Calu3 (cell line): ENCODE data around the gene KAZN. TPM values are rescaled to one million over a fixed set of nuclear protein-coding genes. Genes with fewer than 3 reads are reported as not detected.

ENCODE experiments used
- BruUV-seq: library from RNA; stranded (reverse); fragments of 400-500 nt; replicated peaks from 2 replicates; lab custom pipeline; 2021; lab: Mats Ljungman, UMichigan
- CTCF ChIA-PET: fragments of 300-600 bp; sonication (Branson Sonifier 250); formaldehyde crosslinking; loops from one replicate; lab custom pipeline; 2022; ENCODE audit warnings: antibody characterized with exemption; lab: Charles Lee
- DNase-seq: peaks from one replicate; pipeline ENCODE4 v3.0.0; 2022
- H3K27ac Mint-ChIP-seq: one replicate; pipeline ENCODE4 v1.8.0; 2022; ENCODE audit warnings: mixed read lengths; ENCODE audit not compliant: unreplicated experiment
- H3K27me3 Mint-ChIP-seq: one replicate; pipeline ENCODE4 v1.8.0; 2022; ENCODE audit warnings: mixed read lengths; ENCODE audit not compliant: unreplicated experiment
- H3K36me3 Mint-ChIP-seq: one replicate; pipeline ENCODE4 v1.8.0; 2022; ENCODE audit warnings: mild to moderate bottlenecking, moderate library complexity, mixed read lengths; ENCODE audit not compliant: insufficient read depth, unreplicated experiment
- H3K4me1 Mint-ChIP-seq: one replicate; pipeline ENCODE4 v1.8.0; 2022; ENCODE audit warnings: mild to moderate bottlenecking, low read depth, mixed read lengths; ENCODE audit not compliant: unreplicated experiment
- H3K4me3 Mint-ChIP-seq: one replicate; pipeline ENCODE4 v1.8.0; 2022; ENCODE audit warnings: mild to moderate bottlenecking, low read depth, moderate library complexity, mixed read lengths; ENCODE audit not compliant: unreplicated experiment
- H3K9me3 Mint-ChIP-seq: one replicate; pipeline ENCODE4 v1.8.0; 2022; ENCODE audit warnings: low read depth, mixed read lengths; ENCODE audit not compliant: unreplicated experiment
- intact Hi-C: fragments of 100-400 bp; cut with micrococcal nuclease; formaldehyde crosslinking; loops from one replicate; pipeline ENCODE4 v1.10.0; 2022; ENCODE audit not compliant: unreplicated experiment
- total RNA-seq: library from RNA; stranded (reverse); gene quantifications from 2 replicates; pipeline ENCODE4 v1.2.3, GENCODE V29; 2022
- TF ChIP-seq, protein P1 (sequence below): fragments of 200-600 bp; IDR thresholded peaks from one replicate; pipeline ENCODE4 v1.8.0; 2022; ENCODE audit warnings: antibody characterized with exemption; ENCODE audit not compliant: unreplicated experiment

KAZN gene
- total RNA-seq, 1 experiment from 2014 or later, result 3.6 TPM

DNA sequence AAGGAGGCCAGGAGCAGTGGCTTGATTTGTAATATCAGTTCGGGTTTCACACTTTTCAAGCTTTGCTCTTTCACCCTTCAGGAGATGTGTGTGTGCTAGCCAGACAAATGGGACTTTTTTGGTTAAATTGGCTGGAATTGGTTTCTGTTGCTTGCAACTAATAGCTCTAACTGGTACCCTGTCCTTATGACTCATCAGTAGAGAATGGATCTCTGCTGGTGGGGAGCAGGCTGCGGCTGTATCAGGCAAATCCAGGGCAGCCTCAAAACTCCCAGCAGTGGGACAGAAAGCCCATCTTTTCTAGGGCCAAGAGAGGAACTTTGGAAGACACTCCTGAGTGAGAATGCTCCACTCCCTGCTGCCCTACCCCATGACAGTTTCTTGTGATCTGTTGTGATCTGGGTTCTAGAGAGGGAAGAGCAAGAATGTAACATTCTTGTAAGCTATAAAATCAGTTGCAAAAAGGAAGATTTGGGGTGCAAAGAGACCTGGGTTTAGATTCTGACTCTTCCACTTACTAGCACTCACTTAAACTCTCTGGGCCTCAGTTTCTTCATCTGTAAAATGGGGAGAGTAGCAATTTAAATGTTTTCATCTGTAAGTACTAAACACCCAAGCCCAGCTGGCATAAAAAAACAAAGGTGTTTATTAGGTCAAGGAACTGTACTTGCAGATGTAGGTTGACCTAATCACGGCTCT, 298.0 kb downstream of the KAZN start:
- H3K27me3 Mint-ChIP-seq, result peaks cover 93% of the 10 kb centered on the region
- intact Hi-C loops, result no loop called here
- no peak for DNase-seq
- TF ChIP-seq, protein P1, sequence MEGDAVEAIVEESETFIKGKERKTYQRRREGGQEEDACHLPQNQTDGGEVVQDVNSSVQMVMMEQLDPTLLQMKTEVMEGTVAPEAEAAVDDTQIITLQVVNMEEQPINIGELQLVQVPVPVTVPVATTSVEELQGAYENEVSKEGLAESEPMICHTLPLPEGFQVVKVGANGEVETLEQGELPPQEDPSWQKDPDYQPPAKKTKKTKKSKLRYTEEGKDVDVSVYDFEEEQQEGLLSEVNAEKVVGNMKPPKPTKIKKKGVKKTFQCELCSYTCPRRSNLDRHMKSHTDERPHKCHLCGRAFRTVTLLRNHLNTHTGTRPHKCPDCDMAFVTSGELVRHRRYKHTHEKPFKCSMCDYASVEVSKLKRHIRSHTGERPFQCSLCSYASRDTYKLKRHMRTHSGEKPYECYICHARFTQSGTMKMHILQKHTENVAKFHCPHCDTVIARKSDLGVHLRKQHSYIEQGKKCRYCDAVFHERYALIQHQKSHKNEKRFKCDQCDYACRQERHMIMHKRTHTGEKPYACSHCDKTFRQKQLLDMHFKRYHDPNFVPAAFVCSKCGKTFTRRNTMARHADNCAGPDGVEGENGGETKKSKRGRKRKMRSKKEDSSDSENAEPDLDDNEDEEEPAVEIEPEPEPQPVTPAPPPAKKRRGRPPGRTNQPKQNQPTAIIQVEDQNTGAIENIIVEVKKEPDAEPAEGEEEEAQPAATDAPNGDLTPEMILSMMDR, result no peak
- H3K36me3 Mint-ChIP-seq, result no peaks in the 10 kb centered on the region
- no peak overlapping the region for H3K4me3 Mint-ChIP-seq
- no peaks in the 10 kb centered on the region for H3K4me1 Mint-ChIP-seq
- H3K27ac Mint-ChIP-seq, result no peak overlapping the region
- CTCF ChIA-PET, result no interaction called here
- no TSS peak for BruUV-seq
- no peaks in the 10 kb centered on the region for H3K9me3 Mint-ChIP-seq

DNA sequence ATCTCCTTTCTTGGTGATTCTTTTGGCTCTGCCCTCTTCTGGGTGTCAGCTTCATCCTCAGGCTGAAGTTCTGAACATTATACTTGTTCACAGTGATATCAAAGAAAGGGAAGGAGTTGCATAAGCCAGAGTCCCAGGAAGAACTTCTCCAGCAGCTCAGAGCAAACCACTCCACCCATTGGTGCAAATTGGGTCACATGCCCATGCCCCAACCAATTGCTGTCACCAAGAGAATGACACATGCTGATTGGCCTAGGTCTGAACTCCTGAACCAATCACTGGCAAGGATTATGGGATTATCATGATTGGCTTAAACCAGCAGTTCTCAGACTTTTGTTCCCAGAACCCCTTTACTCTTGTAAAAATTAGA, 298.6 kb downstream of the KAZN start:
- intact Hi-C loops, result no loop called here
- H3K4me1 Mint-ChIP-seq, result no peaks in the 10 kb centered on the region
- BruUV-seq, result no TSS peak
- no peak for DNase-seq
- H3K36me3 Mint-ChIP-seq, result no peaks in the 10 kb centered on the region
- TF ChIP-seq, protein P1, result no peak
- no peak overlapping the region for H3K27ac Mint-ChIP-seq
- peaks cover 89% of the 10 kb centered on the region for H3K27me3 Mint-ChIP-seq
- no peak overlapping the region for H3K4me3 Mint-ChIP-seq
- no peaks in the 10 kb centered on the region for H3K9me3 Mint-ChIP-seq
- CTCF ChIA-PET, result no interaction called here

DNA sequence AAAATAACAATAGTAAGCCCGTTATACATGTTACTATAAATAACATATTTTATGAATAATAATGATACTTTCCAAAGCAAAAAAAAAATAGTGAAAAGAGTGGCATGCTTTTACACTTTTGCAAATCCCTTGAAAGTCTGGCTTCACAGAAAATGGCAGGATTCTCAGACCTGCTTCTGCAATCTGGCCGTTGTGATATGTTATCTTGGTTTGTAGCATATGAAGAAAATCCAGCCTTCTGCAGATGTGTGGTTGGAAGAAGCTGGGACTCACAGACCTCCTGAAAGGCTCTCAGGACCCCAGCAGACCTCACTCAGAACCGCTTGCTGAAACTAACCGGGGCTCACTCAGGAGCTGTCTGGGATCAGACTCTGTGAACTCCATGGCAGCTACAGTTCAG, 299.1 kb downstream of the KAZN start:
- TF ChIP-seq, protein P1, result no peak
- Mint-ChIP-seq H3K4me1 (no peaks in the 10 kb centered on the region), H3K9me3 (no peaks in the 10 kb centered on the region), H3K4me3 (no peak overlapping the region), H3K27me3 (peaks cover 84% of the 10 kb centered on the region), H3K27ac (no peak overlapping the region), H3K36me3 (no peaks in the 10 kb centered on the region)
- CTCF ChIA-PET, result no interaction called here
- intact Hi-C loops, result no loop called here
- no peak for DNase-seq
- no TSS peak for BruUV-seq

DNA sequence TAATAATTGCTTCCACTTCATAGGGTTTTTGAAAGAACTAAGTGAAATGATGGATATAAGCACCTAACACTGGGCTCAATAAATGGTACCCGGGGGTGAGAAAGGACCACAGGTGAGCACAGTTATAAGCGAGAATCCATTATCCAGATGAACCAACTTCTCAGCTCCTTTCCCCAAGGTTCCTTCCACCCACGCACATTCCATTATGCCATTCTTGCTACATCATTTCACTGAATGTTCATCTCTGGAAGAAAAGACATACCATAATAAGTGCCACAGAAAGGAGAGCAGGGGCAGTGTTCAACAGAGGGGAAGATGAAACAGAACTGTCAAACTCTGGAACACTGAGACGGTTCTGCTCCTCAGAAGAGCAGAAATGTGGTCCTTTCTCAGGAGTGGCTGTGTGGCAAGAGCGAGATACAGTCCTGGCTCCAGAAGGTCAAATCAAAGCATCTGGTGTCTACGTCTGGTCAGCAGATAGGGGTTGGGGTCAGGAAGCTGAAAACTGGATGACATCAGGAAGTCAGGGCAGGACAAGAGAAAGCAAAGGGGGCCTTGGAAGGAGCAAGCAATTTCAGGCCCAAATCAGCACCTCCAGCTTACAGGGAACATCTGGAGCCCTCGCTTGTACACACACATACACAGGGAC, 299.6 kb downstream of the KAZN start:
- H3K4me3 Mint-ChIP-seq, result no peak overlapping the region
- intact Hi-C loops, result no loop called here
- CTCF ChIA-PET, result no interaction called here
- H3K36me3 Mint-ChIP-seq, result no peaks in the 10 kb centered on the region
- H3K9me3 Mint-ChIP-seq, result no peaks in the 10 kb centered on the region
- H3K4me1 Mint-ChIP-seq, result no peaks in the 10 kb centered on the region
- peaks cover 78% of the 10 kb centered on the region for H3K27me3 Mint-ChIP-seq
- BruUV-seq, result no TSS peak
- TF ChIP-seq, protein P1, result no peak
- DNase-seq, result no peak
- no peak overlapping the region for H3K27ac Mint-ChIP-seq
